BLaER1 (cell line): Measurements from ENCODE around the gene APC2.

ENCODE experiments used
- H3K27ac ChIP-seq: shearing (Covaris generic); formaldehyde crosslinking; 2 replicates; pipeline ENCODE4 v1.8.1; 2022
- H3K27me3 ChIP-seq: shearing (Covaris generic); formaldehyde crosslinking; 2 replicates; pipeline ENCODE4 v1.8.1; 2022
- H3K36me3 ChIP-seq: shearing (Covaris generic); formaldehyde crosslinking; 2 replicates; pipeline ENCODE4 v1.8.1; 2022
- H3K4me1 ChIP-seq: shearing (Covaris generic); formaldehyde crosslinking; 2 replicates; pipeline ENCODE4 v1.8.1; 2022
- H3K4me2 ChIP-seq: shearing (Covaris generic); formaldehyde crosslinking; 2 replicates; pipeline ENCODE4 v1.8.1; 2022
- H3K4me3 ChIP-seq: shearing (Covaris generic); formaldehyde crosslinking; 2 replicates; pipeline ENCODE4 v1.8.1; 2022
- H3K9ac ChIP-seq: shearing (Covaris generic); formaldehyde crosslinking; 2 replicates; pipeline ENCODE4 v1.8.1; 2022
- H3K9me3 ChIP-seq: shearing (Covaris generic); formaldehyde crosslinking; 2 replicates; pipeline ENCODE4 v1.8.1; 2022
- H4K20me1 ChIP-seq: shearing (Covaris generic); formaldehyde crosslinking; 2 replicates; pipeline ENCODE4 v1.8.1; 2022
- Cebpa-rat ChIP-seq: shearing (Covaris generic); IDR thresholded peaks from 2 replicates; pipeline ENCODE4 v1.8.1; 2022

The APC2 gene

GRCh38 chr19:1453525-1454364 is 3.8 kb downstream of the APC2 start:
- Histone ChIP-seq H3K27me3 (peaks cover 85% of the 10 kb centered on the region), H3K4me3 (no peak overlapping the region; the same call in 1 of the 2 replicates), H4K20me1 (peaks cover 67% of the 10 kb centered on the region), H3K4me2 (peak overlapping the region; percentile 96), H3K4me1 (peaks cover 53% of the 10 kb centered on the region), H3K9me3 (no peaks in the 10 kb centered on the region), H3K27ac (peak overlapping the region; percentile 60), H3K9ac (no peak overlapping the region), H3K36me3 (no peaks in the 10 kb centered on the region)
- TF ChIP-seq Cebpa-rat = no peak

DNA sequence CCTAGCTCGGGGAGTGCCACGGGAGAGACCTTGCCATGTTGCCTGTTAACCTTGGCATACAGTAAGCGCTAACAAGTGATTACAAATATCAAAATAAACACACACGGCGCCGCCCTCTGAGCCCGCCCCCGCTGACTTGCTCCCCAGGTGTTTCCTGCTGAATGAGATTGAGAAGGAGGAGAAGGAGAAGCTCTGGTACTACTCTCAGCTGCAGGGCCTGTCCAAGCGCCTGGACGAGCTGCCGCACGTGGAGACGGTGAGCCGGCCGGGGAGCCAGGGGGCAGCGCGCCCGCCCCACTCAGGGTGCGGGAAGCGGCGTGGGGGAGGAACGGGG is 5.0 kb downstream of the APC2 start:
- peak overlapping the region; percentile 65 for H3K4me3 ChIP-seq

GRCh38 chr19:1455336-1456120 is 5.6 kb downstream of the APC2 start:
- peak overlapping the region; percentile 65 for H3K4me3 ChIP-seq
- peaks cover 44% of the 10 kb centered on the region for H3K4me1 ChIP-seq
- peak overlapping the region; percentile 79 for H3K9ac ChIP-seq
- peaks cover 7% of the 10 kb centered on the region; the same call in 1 of the 2 replicates for H3K36me3 ChIP-seq
- peaks cover 67% of the 10 kb centered on the region for H4K20me1 ChIP-seq
- peaks cover 72% of the 10 kb centered on the region for H3K27me3 ChIP-seq
- TF ChIP-seq Cebpa-rat = no peak
- H3K27ac ChIP-seq = peak overlapping the region; percentile 93
- H3K9me3 ChIP-seq = no peaks in the 10 kb centered on the region
- peak overlapping the region; percentile 96 for H3K4me2 ChIP-seq

More for the DNA sequence above, 5.0 kb downstream of the APC2 start:
- peak overlapping the region; percentile 96 for H3K4me2 ChIP-seq
- peaks cover 1% of the 10 kb centered on the region; the same call in 1 of the 2 replicates for H3K36me3 ChIP-seq
- H4K20me1 ChIP-seq = peaks cover 67% of the 10 kb centered on the region
- H3K9me3 ChIP-seq = no peaks in the 10 kb centered on the region
- peak overlapping the region; percentile 79 for H3K9ac ChIP-seq
- peak overlapping the region; percentile 93 for H3K27ac ChIP-seq
- H3K27me3 ChIP-seq = peaks cover 78% of the 10 kb centered on the region
- H3K4me1 ChIP-seq = peaks cover 49% of the 10 kb centered on the region
- no peak for TF ChIP-seq Cebpa-rat

DNA sequence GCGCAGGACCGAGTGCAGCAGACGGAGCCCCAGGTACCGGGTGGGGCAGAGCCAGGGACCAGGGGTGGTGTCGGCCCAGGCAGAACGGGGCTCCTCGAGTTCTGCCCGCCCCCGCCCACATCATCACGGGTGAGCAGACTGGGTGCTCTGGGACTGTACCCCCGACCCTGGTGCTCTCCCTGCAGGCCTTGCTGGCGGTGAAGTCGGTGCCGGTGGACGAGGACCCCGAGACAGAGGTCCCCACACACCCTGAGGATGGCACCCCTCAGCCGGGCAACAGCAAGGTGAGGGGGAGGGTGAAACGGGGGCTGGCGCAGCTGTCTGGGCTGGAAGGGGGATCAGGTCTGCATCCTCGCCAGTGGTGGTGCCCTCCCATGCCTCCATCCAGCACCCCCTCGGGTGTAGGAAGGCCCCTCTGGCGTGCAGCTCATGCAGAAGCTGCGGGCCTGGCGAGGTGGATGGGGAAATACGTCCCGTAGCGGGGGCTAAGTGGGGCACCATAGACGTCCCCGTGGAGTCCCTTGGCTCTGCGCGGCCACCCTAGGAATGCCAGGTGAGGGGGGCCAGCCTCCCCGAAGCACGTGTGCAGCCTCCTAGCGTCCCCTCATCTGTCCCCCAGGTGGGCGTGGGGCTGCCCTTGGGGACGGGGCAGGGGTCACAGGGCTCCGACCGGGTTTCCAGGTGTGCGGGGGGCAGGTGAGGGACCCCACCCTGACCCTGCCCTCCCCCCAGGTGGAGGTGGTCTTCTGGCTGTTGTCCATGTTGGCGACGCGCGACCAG is 6.4 kb downstream of the APC2 start:
- H3K27me3 ChIP-seq = peaks cover 65% of the 10 kb centered on the region
- H3K27ac ChIP-seq = no peak overlapping the region
- TF ChIP-seq Cebpa-rat = no peak
- peaks cover 68% of the 10 kb centered on the region for H4K20me1 ChIP-seq
- no peak overlapping the region for H3K9ac ChIP-seq
- H3K4me2 ChIP-seq = peak overlapping the region; percentile 96
- H3K36me3 ChIP-seq = peaks cover 15% of the 10 kb centered on the region; the same call in 1 of the 2 replicates
- H3K4me3 ChIP-seq = peak overlapping the region; percentile 65
- peaks cover 42% of the 10 kb centered on the region for H3K4me1 ChIP-seq
- H3K9me3 ChIP-seq = no peaks in the 10 kb centered on the region

DNA sequence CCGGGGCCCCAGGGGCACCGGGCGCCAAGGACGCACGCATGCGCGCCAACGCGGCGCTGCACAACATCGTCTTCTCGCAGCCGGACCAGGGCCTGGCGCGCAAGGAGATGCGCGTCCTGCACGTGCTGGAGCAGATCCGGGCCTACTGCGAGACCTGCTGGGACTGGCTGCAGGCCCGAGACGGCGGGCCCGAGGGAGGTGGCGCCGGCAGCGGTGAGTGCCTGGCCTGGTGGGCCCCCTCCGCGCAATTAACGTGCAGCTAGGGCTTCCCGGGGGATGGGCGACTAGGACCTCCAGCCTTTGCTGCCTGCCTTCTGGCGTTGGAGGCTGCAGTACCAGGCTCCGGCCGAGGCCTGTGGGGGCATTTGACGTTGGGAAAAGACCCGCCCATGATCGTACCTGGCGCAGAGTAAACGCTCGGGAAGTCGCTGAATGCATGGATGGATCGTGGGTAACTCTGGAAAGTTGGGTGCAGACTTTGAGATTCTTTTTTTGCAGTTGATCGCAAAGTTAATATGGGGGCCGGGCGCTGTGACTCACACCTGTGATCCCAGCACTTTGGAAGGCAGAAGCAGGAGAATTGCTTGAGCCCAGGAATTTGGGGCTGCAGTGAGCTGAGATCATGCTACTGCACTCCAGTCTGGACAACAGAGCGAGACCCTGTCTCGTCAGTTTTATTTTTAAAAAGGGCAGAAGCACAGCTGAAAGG is 7.3 kb downstream of the APC2 start:
- H3K36me3 ChIP-seq = peaks cover 15% of the 10 kb centered on the region; the same call in 1 of the 2 replicates
- H3K27me3 ChIP-seq = peaks cover 56% of the 10 kb centered on the region
- no peak for TF ChIP-seq Cebpa-rat
- peaks cover 70% of the 10 kb centered on the region for H4K20me1 ChIP-seq
- H3K4me3 ChIP-seq = no peak overlapping the region
- peak overlapping the region; percentile 96 for H3K4me2 ChIP-seq
- H3K9ac ChIP-seq = no peak overlapping the region
- no peaks in the 10 kb centered on the region for H3K9me3 ChIP-seq
- no peak overlapping the region for H3K27ac ChIP-seq
- H3K4me1 ChIP-seq = peaks cover 42% of the 10 kb centered on the region

DNA sequence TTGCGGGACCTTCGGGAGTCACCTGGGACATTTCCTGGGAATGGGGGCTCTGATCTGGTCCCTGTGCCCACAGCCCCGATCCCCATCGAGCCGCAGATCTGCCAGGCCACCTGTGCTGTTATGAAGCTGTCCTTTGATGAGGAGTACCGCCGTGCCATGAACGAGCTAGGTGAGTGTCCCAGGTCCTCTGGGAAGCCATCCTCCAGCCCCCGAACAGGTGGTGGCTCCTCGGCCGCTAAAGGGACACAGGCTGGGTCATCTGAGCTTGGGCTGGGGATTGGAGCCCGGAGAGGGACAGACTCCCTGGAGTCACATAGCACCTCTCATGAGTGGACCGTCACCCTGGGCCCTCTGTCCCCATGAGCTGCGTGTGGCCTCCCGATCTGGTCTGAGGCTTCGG is 8.0 kb downstream of the APC2 start:
- peaks cover 42% of the 10 kb centered on the region for H3K4me1 ChIP-seq
- no peak overlapping the region for H3K9ac ChIP-seq
- H4K20me1 ChIP-seq = peaks cover 64% of the 10 kb centered on the region
- H3K9me3 ChIP-seq = no peaks in the 10 kb centered on the region
- TF ChIP-seq Cebpa-rat = no peak
- no peak overlapping the region for H3K27ac ChIP-seq
- no peak overlapping the region for H3K4me2 ChIP-seq
- H3K27me3 ChIP-seq = peaks cover 49% of the 10 kb centered on the region
- peaks cover 15% of the 10 kb centered on the region; the same call in 1 of the 2 replicates for H3K36me3 ChIP-seq
- H3K4me3 ChIP-seq = no peak overlapping the region

GRCh38 chr19:1459479-1459878 is 9.6 kb downstream of the APC2 start:
- peaks cover 37% of the 10 kb centered on the region for H3K27me3 ChIP-seq
- peaks cover 76% of the 10 kb centered on the region for H4K20me1 ChIP-seq
- no peaks in the 10 kb centered on the region for H3K9me3 ChIP-seq
- peaks cover 15% of the 10 kb centered on the region; the same call in 1 of the 2 replicates for H3K36me3 ChIP-seq
- no peak for TF ChIP-seq Cebpa-rat
- no peak overlapping the region for H3K9ac ChIP-seq
- no peak overlapping the region for H3K4me3 ChIP-seq
- H3K4me2 ChIP-seq = no peak overlapping the region
- peaks cover 27% of the 10 kb centered on the region for H3K4me1 ChIP-seq
- H3K27ac ChIP-seq = no peak overlapping the region

GRCh38 chr19:1460033-1460995 is 10.4 kb downstream of the APC2 start:
- Histone ChIP-seq H3K4me3 (no peak overlapping the region), H4K20me1 (peaks cover 84% of the 10 kb centered on the region), H3K27me3 (peaks cover 41% of the 10 kb centered on the region), H3K27ac (no peak overlapping the region), H3K9me3 (no peaks in the 10 kb centered on the region), H3K4me1 (peaks cover 20% of the 10 kb centered on the region), H3K4me2 (no peak overlapping the region), H3K9ac (no peak overlapping the region), H3K36me3 (peaks cover 18% of the 10 kb centered on the region; the same call in 1 of the 2 replicates)
- TF ChIP-seq Cebpa-rat = no peak
